GM12878 (cell line): ENCODE data around the gene ERCC4. TPM values are rescaled to one million over a fixed set of nuclear protein-coding genes. Genes with fewer than 3 reads are reported as not detected.

Experiments used
- ATAC-seq: fragments of 200-7000 bp; cut with Tn5 transposase; 3 replicates; pipeline ENCODE4 v1.9.1; 2020; ENCODE audit warnings: mild to moderate bottlenecking, moderate library complexity
- BruUV-seq: library from RNA; stranded (reverse); fragments of 400-500 nt; replicated peaks from 2 replicates; lab custom pipeline; 2021; lab: Mats Ljungman, UMichigan
- CTCF ChIA-PET: fragments of 300-600 bp; sonication (Branson Sonifier 250); formaldehyde crosslinking; extraction: SDS; loops from one replicate; lab custom pipeline; 2021; ENCODE audit warnings: inconsistent platforms; lab: Yijun Ruan, JAX
- POLR2A ChIA-PET: fragments of 350-600 bp; formaldehyde crosslinking; extraction: SDS; loops from one replicate; lab custom pipeline; 2021; ENCODE audit warnings: inconsistent platforms; lab: Charles Lee
- RAD21 ChIA-PET: fragments of 300-600 bp; sonication (Branson Sonifier 250); formaldehyde crosslinking; loops from one replicate; lab custom pipeline; 2023; ENCODE audit warnings: antibody characterized with exemption; ENCODE audit not compliant: unreplicated experiment; lab: Charles Lee
- SMC1A ChIA-PET: fragments of 300-600 bp; sonication (Branson Sonifier 250); formaldehyde crosslinking; loops from one replicate; lab custom pipeline; 2023; ENCODE audit not compliant: unreplicated experiment, uncharacterized antibody; lab: Charles Lee
- DNase-seq: peaks from one replicate; pipeline ENCODE4 v3.0.0-alpha.2; 2011; ENCODE audit warnings: low read depth, low spot score
- FAIRE-seq: peaks from 3 replicates; lab custom pipeline; 2011; peaks lifted over from hg19 to GRCh38; lab: Jason Lieb, UNC
- H2AFZ ChIP-seq: 2 replicates; pipeline ENCODE4 v1.6.0; 2011; ENCODE audit warnings: low read depth, low read length, control low read depth; ENCODE audit not compliant: control insufficient read depth
- H3K27ac ChIP-seq: 2 replicates; pipeline ENCODE4 v1.5.1; 2011; ENCODE audit warnings: control low read depth; ENCODE audit not compliant: control insufficient read depth, insufficient read depth
- H3K27me3 ChIP-seq, 2 experiments: replicated peaks in 1 of 2; 2 replicates each; pipeline versions ENCODE4 v1.6.0 to v1.6.1; 2011; ENCODE audit warnings: low read length in 1 of 2; ENCODE audit not compliant: control insufficient read depth in 2 of 2, insufficient read depth in 2 of 2
- H3K36me3 ChIP-seq, 2 experiments: 2 replicates each; pipeline ENCODE4 v1.5.1; 2011; ENCODE audit warnings: low read length in 1 of 2; ENCODE audit not compliant: control insufficient read depth in 2 of 2, insufficient read depth in 2 of 2
- H3K4me1 ChIP-seq: 2 replicates; pipeline ENCODE4 v1.6.1; 2011; ENCODE audit warnings: mild to moderate bottlenecking, low read length, moderate library complexity, mixed read lengths; ENCODE audit not compliant: control insufficient read depth, insufficient read depth
- H3K4me2 ChIP-seq: 2 replicates; pipeline ENCODE4 v1.6.0; 2011; ENCODE audit warnings: control low read depth; ENCODE audit not compliant: control insufficient read depth, insufficient read depth
- H3K4me3 ChIP-seq: fragments of 200-600 bp; sonication (generic); 2 replicates; pipeline ENCODE4 v1.5.1; 2016
- H3K79me2 ChIP-seq: 2 replicates; pipeline ENCODE4 v1.6.0; 2011; ENCODE audit warnings: low read length; ENCODE audit not compliant: control insufficient read depth, insufficient read depth
- H3K9ac ChIP-seq: 2 replicates; pipeline ENCODE4 v1.8.0; 2011; ENCODE audit warnings: low read length, control low read depth, mixed read lengths; ENCODE audit not compliant: control insufficient read depth, insufficient read depth
- H3K9me3 ChIP-seq: replicated peaks from 3 replicates; pipeline ENCODE4 v1.5.1; 2011; ENCODE audit warnings: mild to moderate bottlenecking, low read length; ENCODE audit not compliant: control insufficient read depth, insufficient read depth
- H4K20me1 ChIP-seq: 2 replicates; pipeline ENCODE4 v1.6.0; 2011; ENCODE audit not compliant: control insufficient read depth, insufficient read depth
- CBX5 ChIP-seq: sonication (generic); IDR thresholded peaks from 2 replicates; pipeline ENCODE4 v1.6.1; 2016; ENCODE audit warnings: low read depth, moderate library complexity, mild to moderate bottlenecking, inconsistent platforms
- CEBPZ ChIP-seq: fragments of 150-350 bp; IDR thresholded peaks from 2 replicates; pipeline ENCODE4 v1.6.1; 2016; ENCODE audit warnings: low read depth, low read length
- DPF2 ChIP-seq: fragments of 450-650 bp; IDR thresholded peaks from 2 replicates; pipeline ENCODE4 v1.6.1; 2017; ENCODE audit warnings: mild to moderate bottlenecking
- GABPA ChIP-seq: IDR thresholded peaks from 2 replicates; pipeline ENCODE4 v1.6.1; 2014; ENCODE audit warnings: antibody characterized with exemption, low read depth, mild to moderate bottlenecking, inconsistent platforms
- MTA2 ChIP-seq: fragments of 450-650 bp; IDR thresholded peaks from 2 replicates; pipeline ENCODE4 v1.6.1; 2016; ENCODE audit warnings: low read depth, mild to moderate bottlenecking, moderate library complexity
- NFIC ChIP-seq: IDR thresholded peaks from 2 replicates; pipeline ENCODE4 v1.6.1; 2012; ENCODE audit warnings: low read depth, mild to moderate bottlenecking, inconsistent platforms, low read length, moderate library complexity
- NR2C1 ChIP-seq: fragments of 450-650 bp; IDR thresholded peaks from 2 replicates; pipeline ENCODE4 v1.6.1; 2017; ENCODE audit warnings: antibody characterized with exemption, mild to moderate bottlenecking, moderate library complexity
- SMC3 ChIP-seq: IDR thresholded peaks from 2 replicates; pipeline ENCODE4 v1.6.1; 2011; ENCODE audit warnings: low read length, improper control_type of control experiment, borderline replicate concordance
- SUPT20H ChIP-seq: IDR thresholded peaks from 2 replicates; pipeline ENCODE4 v1.6.1; 2011; ENCODE audit warnings: low read depth, mild to moderate bottlenecking, low read length, moderate library complexity, borderline replicate concordance; ENCODE audit not compliant: control insufficient read depth
- SUZ12 ChIP-seq: fragments of 200-600 bp; sonication (generic); IDR thresholded peaks from one replicate; pipeline ENCODE4 v1.6.1; 2018; ENCODE audit warnings: antibody characterized with exemption, mild to moderate bottlenecking; ENCODE audit not compliant: unreplicated experiment
- WGBS: methylation state at CpG from one replicate; pipeline ENCODE4 v1.1.6; 2016; ENCODE audit warnings: low lambda C conversion rate; ENCODE audit not compliant: insufficient replicate concordance, insufficient coverage; ENCODE audit errors: missing lambda C conversion rate; 5-methylcytosine and 5-hydroxymethylcytosine counted together
- in situ Hi-C: fragments of 300-500 bp; cut with MboI; formaldehyde crosslinking; loops from 9 replicates; pipeline ENCODE4 v1.14.3; 2018; ENCODE audit warnings: mixed read lengths
- intact Hi-C: fragments of 100-400 bp; cut with micrococcal nuclease; formaldehyde crosslinking; loops from one replicate; pipeline ENCODE4 v1.14.2; 2022; ENCODE audit not compliant: unreplicated experiment
- polyA plus RNA-seq, 11 experiments: library from polyadenylated mRNA; depleted of rRNA in 4 of 11; unstranded in 6 of 11; stranded (reverse) in 5 of 11; fragments of >200 nt; fragmentation: Nextera tagmentation in 4 of 11; fragmentation: Illumina TruSeq in 1 of 11; extraction: Ambion mirVana in 4 of 11; extraction: Trizol in 1 of 11; gene quantifications; 1 replicate in 1 of 11; 2 replicates in 10 of 11; pipeline versions ENCODE4 v1.2.1 to v1.2.3, GENCODE V29; 2011 to 2016; ENCODE audit warnings: inconsistent platforms in 2 of 11, missing spikeins in 2 of 11, low read depth in 1 of 11
- total RNA-seq, 4 experiments: library from RNA; depleted of rRNA in 3 of 4; stranded (reverse); fragments of >200 nt in 3 of 4; fragmentation: Illumina TruSeq in 1 of 4; extraction: Trizol in 1 of 4; gene quantifications; 2 replicates each; pipeline versions ENCODE4 v1.2.1 to v1.2.3, GENCODE V29; 2013 to 2021

ERCC4 gene
- total and polyA plus RNA-seq, 10 of the 15 experiments (the other 5 are each of a cell fraction or from before 2014, with no cell fraction given): 4.7 to 24.6 (median 8.9) TPM

GRCh38 chr16:13997526-13997925 lies 77.6 kb downstream of the ERCC4 start:
- intact Hi-C loops: no loop called here
- no peak for FAIRE-seq
- H3K79me2 ChIP-seq: no peaks in the 10 kb centered on the region
- TF ChIP-seq CEBPZ (no peak), DPF2 (no peak), SUPT20H (no peak), SMC3 (no peak), CBX5 (no peak), SUZ12 (no peak), GABPA (no peak), NFIC (no peak), NR2C1 (no peak), MTA2 (no peak)
- TF ChIP-seq, all 136 proteins: peak for 0
- no peak for ATAC-seq
- SMC1A ChIA-PET: interaction anchor here (0.6 to 1.2 kb wide), 10 partner anchors 9 to 308 kb away, joined by 3 to 8 read pairs (median 4); no protein-coding TSS in a partner anchor
- Histone ChIP-seq H3K9me3 (no peaks in the 10 kb centered on the region; the same call in 1 of the 3 replicates), H3K9ac (no peak overlapping the region), H3K36me3 (no peaks in the 10 kb centered on the region), H2AFZ (peak overlapping the region; percentile 20), H3K4me2 (peak overlapping the region; percentile 65; the same call in 1 of the 2 replicates), H3K4me3 (no peak overlapping the region), H3K27me3 (no peaks in the 10 kb centered on the region), H4K20me1 (no peaks in the 10 kb centered on the region), H3K27ac (0 out of 2 replicates have a peak overlapping the region, but pooled peaks have one; percentile 13), H3K4me1 (peaks cover 30% of the 10 kb centered on the region)
- no peak for DNase-seq
- RAD21 ChIA-PET: interaction anchor here (1.2 to 1.4 kb wide), 2 partner anchors 41 to 44 kb away, joined by 4 to 6 read pairs; no protein-coding TSS in a partner anchor
- WGBS: 54% methylated on average over 4 of the region's 4 CpGs
- BruUV-seq: no TSS peak
- CTCF ChIA-PET: interaction anchor here (0.6 to 1.6 kb wide), 4 partner anchors 26 to 553 kb away, joined by 3 to 5 read pairs (median 4); no protein-coding TSS in a partner anchor
- in situ Hi-C loops: no loop called here
- POLR2A ChIA-PET: interaction anchor here (1.1 to 1.6 kb wide), 2 partner anchors 9 to 37 kb away, joined by 5 to 6 read pairs; no protein-coding TSS in a partner anchor
